ENCODE data around the gene PIBF1. TPM values are rescaled to one million over a fixed set of nuclear protein-coding genes. Genes with fewer than 3 reads are reported as not detected.
"Not testable (repeated sequence)": the region's sequence is repeated elsewhere in the genome, so short reads cannot be mapped to it uniquely, and the experiment has no call there.

Gene PIBF1
- total RNA-seq, 1 donor from 2014 or later = 16.9 TPM

GRCh38 chr13:72774019-72774418, 7.9 kb upstream of the PIBF1 start:
- no peaks in the 10 kb centered on the region for H3K9me3 ChIP-seq
- intact Hi-C loops (cut with DNase I) = no loop called here
- H3K27ac ChIP-seq = no peak overlapping the region
- H3K4me3 ChIP-seq = no peak overlapping the region
- H3K36me3 ChIP-seq = peaks cover 0 to 80% of the 10 kb centered on the region in 2 donors
- H3K27me3 ChIP-seq = no peaks in the 10 kb centered on the region
- no peak for DNase-seq (ENCODE audit: extremely low spot score in 2 of 2)
- TF ChIP-seq CTCF (IDR thresholded peaks at IDR 0.05) = no peak
- no peak for TF ChIP-seq POLR2A (IDR thresholded peaks at IDR 0.05)
- TF ChIP-seq POLR2AphosphoS5 (IDR thresholded peaks at IDR 0.05; ENCODE audit: insufficient read depth in 1 of 2, low read depth in 1 of 2) = no peak
- H3K4me1 ChIP-seq = peaks cover 4% of the 10 kb centered on the region

- TF ChIP-seq POLR2A (IDR thresholded peaks at IDR 0.05) (no peak), CTCF (IDR thresholded peaks at IDR 0.05) (no peak), POLR2AphosphoS5 (IDR thresholded peaks at IDR 0.05; ENCODE audit: insufficient read depth in 1 of 2, low read depth in 1 of 2) (no peak)
- Histone ChIP-seq H3K27me3 (no peaks in the 10 kb centered on the region), H3K27ac (peak overlapping the region; percentile 84), H3K4me1 (peaks cover 50% of the 10 kb centered on the region), H3K9me3 (no peaks in the 10 kb centered on the region), H3K4me3 (peak overlapping the region; percentile 72 to 100), H3K36me3 (peaks cover 0 to 4% of the 10 kb centered on the region in 2 donors)
- intact Hi-C loops (cut with DNase I) = loop anchor here (10.0 kb wide), 1 partner anchor 58 kb away; the partner anchor contains the start of genes BORA and MZT1
- DNase-seq (ENCODE audit: extremely low spot score in 2 of 2) = no peak
These were observed 784 bp downstream of the PIBF1 start for GRCh38 chr13:72782717-72783116.

GRCh38 chr13:72784679-72785078, 2.7 kb downstream of the PIBF1 start:
- H3K9me3 ChIP-seq; H3K27me3 ChIP-seq; H3K27ac ChIP-seq; DNase-seq (ENCODE audit: extremely low spot score in 2 of 2); H3K4me3 ChIP-seq; H3K36me3 ChIP-seq: not testable (repeated sequence)
- peaks cover 40% of the 10 kb centered on the region for H3K4me1 ChIP-seq
- intact Hi-C loops (cut with DNase I) = loop anchor here (10.0 kb wide), 1 partner anchor 60 kb away; the partner anchor contains the start of genes BORA and MZT1

- peaks cover 9% of the 10 kb centered on the region for H3K4me1 ChIP-seq
- no peaks in the 10 kb centered on the region for H3K9me3 ChIP-seq
- no peaks in the 10 kb centered on the region for H3K27me3 ChIP-seq
- DNase-seq (ENCODE audit: extremely low spot score in 2 of 2) = no peak
- H3K36me3 ChIP-seq = peaks cover 0 to 13% of the 10 kb centered on the region in 2 donors
- no peak for TF ChIP-seq POLR2A (IDR thresholded peaks at IDR 0.05)
- TF ChIP-seq POLR2AphosphoS5 (IDR thresholded peaks at IDR 0.05; ENCODE audit: insufficient read depth in 1 of 2, low read depth in 1 of 2) = no peak
- no peak for TF ChIP-seq CTCF (IDR thresholded peaks at IDR 0.05)
- intact Hi-C loops (cut with DNase I) = loop anchor here (10.0 kb wide), 1 partner anchor 64 kb away; the partner anchor contains the start of genes BORA and MZT1
- H3K4me3 ChIP-seq = no peak overlapping the region
- H3K27ac ChIP-seq = no peak overlapping the region
These were observed 6.9 kb downstream of the PIBF1 start for GRCh38 chr13:72788831-72789230.

GRCh38 chr13:72792640-72793039, 10.7 kb downstream of the PIBF1 start:
- intact Hi-C loops (cut with DNase I) = no loop called here
- TF ChIP-seq POLR2A (IDR thresholded peaks at IDR 0.05) = no peak
- TF ChIP-seq CTCF (IDR thresholded peaks at IDR 0.05) = no peak
- no peak for TF ChIP-seq POLR2AphosphoS5 (IDR thresholded peaks at IDR 0.05; ENCODE audit: insufficient read depth in 1 of 2, low read depth in 1 of 2)
- Histone ChIP-seq H3K27me3 (no peaks in the 10 kb centered on the region), H3K27ac (no peak overlapping the region), H3K36me3 (peaks cover 0 to 22% of the 10 kb centered on the region in 2 donors), H3K4me1 (no peaks in the 10 kb centered on the region), H3K9me3 (no peaks in the 10 kb centered on the region), H3K4me3 (no peak overlapping the region)
- no peak for DNase-seq (ENCODE audit: extremely low spot score in 2 of 2)

Data from vagina (tissue), 2 donors.